GM10266 (cell line): ENCODE results near the gene NCAPD2.
"Not testable (repeated sequence)": the region's sequence is repeated elsewhere in the genome, so short reads cannot be mapped to it uniquely, and the experiment has no call there.

Source experiments
- DNase-seq: peaks from one replicate; pipeline ENCODE4 v3.0.0; 2012; ENCODE audit errors: extremely low spot score
- CTCF ChIP-seq: IDR thresholded peaks from 2 replicates; pipeline ENCODE4 v1.5.1; 2012; ENCODE audit warnings: mild to moderate bottlenecking, low read depth; ENCODE audit not compliant: control insufficient read depth, insufficient read depth; ENCODE audit errors: missing control alignments

The NCAPD2 gene

GRCh38 chr12:6492838-6493496 lies 935 bp upstream of the NCAPD2 start, which contains the start of gene MRPL51:
TSS of gene MRPL51 (minus strand) at chr12:6493262. CDS start at chr12:6493136, 126 bp downstream.
- peak; percentile 93 for DNase-seq
- TF ChIP-seq CTCF, result no peak

GRCh38 chr12:6494258-6494743 lies 399 bp downstream of the NCAPD2 start:
- TF ChIP-seq CTCF, result no peak
- no peak for DNase-seq

GRCh38 chr12:6494968-6495367 lies 1.1 kb downstream of the NCAPD2 start:
- no peak for DNase-seq
- TF ChIP-seq CTCF, result no peak

- not testable (repeated sequence) for DNase-seq
Observed at GRCh38 chr12:6497291-6497690, 3.4 kb downstream of the NCAPD2 start.

- TF ChIP-seq CTCF, result no peak
- no peak for DNase-seq
Observed at GRCh38 chr12:6500466-6500865, 6.6 kb downstream of the NCAPD2 start.

- no peak for TF ChIP-seq CTCF
- no peak for DNase-seq
Observed at GRCh38 chr12:6507102-6507998, 13.4 kb downstream of the NCAPD2 start.

- DNase-seq, result no peak
- TF ChIP-seq CTCF, result no peak
Observed at GRCh38 chr12:6508087-6508486, 14.2 kb downstream of the NCAPD2 start.
